ENCODE data around the gene PDZD2. TPM values are rescaled to one million over a fixed set of nuclear protein-coding genes. Genes with fewer than 3 reads are reported as not detected.
"Not testable (repeated sequence)": the region's sequence is repeated elsewhere in the genome, so short reads cannot be mapped to it uniquely, and the experiment has no call there.

Gene PDZD2
- total RNA-seq, 2 experiments from 2014 or later: 0.42 TPM; not detected in 1

DNA sequence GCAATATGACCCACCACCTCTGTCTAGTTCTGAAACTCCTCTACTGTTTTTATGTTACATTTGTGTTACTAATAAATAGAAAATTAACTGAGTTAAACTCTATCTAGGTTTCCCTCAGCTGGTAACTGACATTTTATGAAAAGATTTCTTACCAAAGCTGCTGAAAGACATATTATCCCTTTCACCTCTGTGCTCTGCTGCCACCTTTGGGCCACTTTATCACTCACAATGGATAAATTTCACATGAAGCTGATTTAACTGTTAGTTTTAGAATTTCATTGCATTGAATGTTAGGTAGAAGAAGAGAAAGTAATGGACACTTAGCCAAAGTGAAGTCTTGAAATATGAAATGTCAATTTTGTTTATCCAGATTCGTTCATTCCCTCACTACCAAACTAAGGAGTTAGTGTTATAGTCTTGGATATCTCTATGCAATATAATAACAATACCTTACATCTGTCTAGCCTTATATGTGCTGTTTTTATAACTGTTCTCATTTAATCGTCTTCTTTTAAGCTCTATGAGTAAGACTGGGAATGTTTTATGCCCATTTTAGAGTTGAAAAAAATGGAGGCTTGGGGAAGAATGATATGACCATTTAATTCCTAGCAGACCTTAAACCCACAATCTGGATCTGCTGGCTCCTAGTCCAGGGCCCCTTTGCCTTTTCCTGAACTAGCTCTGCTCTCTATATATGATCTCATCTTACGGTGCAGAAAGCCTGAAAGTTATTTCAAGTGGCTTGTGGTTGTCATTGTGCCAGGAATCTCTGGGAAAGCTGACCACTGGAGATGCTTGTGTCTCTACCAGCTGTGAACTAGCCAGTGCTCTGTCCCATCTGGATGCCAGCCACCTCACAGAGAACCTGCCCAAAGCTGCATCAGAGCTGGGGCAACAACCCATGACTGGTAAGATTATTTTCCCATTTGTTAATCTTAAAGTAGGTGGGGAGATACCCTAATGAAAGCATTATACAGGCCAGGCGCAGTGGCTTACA, 438.1 kb downstream of the PDZD2 start:
- peaks cover 2% of the 10 kb centered on the region for H3K4me1 Mint-ChIP-seq
- no peaks in the 10 kb centered on the region for H3K9me3 Mint-ChIP-seq
- H3K4me3 Mint-ChIP-seq: no peak overlapping the region
- DNase-seq: no peak
- H3K27me3 Mint-ChIP-seq: no peaks in the 10 kb centered on the region
- H3K27ac Mint-ChIP-seq: no peak overlapping the region
- no peaks in the 10 kb centered on the region for H3K36me3 Mint-ChIP-seq

GRCh38 chr5:32078855-32079254, 439.9 kb downstream of the PDZD2 start:
- not testable (repeated sequence) for H3K27ac Mint-ChIP-seq, H3K4me3 Mint-ChIP-seq, H3K9me3 Mint-ChIP-seq, DNase-seq, H3K4me1 Mint-ChIP-seq, H3K27me3 Mint-ChIP-seq, H3K36me3 Mint-ChIP-seq

DNA sequence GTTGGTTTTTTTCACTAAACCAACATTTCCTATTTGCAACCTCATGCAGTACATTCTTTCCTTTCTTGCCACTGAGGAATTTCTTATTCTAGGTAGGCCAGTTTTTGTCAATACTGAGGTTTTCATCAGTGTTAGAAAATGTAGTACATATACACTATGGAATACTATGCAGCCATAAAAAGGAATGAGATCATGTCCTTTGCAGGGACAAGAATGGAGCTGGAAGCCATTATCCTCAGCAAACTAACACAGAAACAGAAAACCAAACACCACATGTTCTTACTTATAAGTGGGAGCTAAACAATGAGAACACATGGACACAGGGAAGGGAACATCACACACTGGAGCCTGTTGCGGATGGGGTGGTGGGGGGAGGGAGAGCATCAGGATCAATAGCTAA, 441.6 kb downstream of the PDZD2 start:
- H3K27me3 Mint-ChIP-seq, H3K4me1 Mint-ChIP-seq, H3K4me3 Mint-ChIP-seq, H3K27ac Mint-ChIP-seq, H3K9me3 Mint-ChIP-seq, DNase-seq, H3K36me3 Mint-ChIP-seq: not testable (repeated sequence)

DNA sequence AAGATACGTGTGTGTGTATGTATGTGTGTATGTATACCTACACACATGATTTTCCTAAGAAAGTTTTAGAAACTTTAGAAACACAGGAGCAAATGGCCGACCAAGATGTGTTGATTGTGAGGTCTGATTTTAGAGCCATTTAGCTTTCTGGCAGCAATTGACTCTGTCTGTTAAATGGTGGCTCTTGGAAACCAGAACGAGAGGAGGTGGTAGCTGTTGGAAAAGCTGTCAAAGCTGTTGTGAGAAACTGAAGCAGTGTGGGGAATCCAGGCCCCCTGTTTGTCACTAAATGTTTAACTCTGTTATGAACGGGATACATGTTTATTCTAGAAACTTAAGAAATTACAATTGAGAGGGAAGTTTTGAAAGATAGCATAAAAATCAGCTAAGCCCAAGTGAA, 443.8 kb downstream of the PDZD2 start:
- H3K9me3 Mint-ChIP-seq: no peaks in the 10 kb centered on the region
- H3K27ac Mint-ChIP-seq: no peak overlapping the region
- no peak overlapping the region for H3K4me3 Mint-ChIP-seq
- no peak for DNase-seq
- H3K36me3 Mint-ChIP-seq: no peaks in the 10 kb centered on the region
- H3K27me3 Mint-ChIP-seq: no peaks in the 10 kb centered on the region
- peaks cover 4% of the 10 kb centered on the region for H3K4me1 Mint-ChIP-seq

- Mint-ChIP-seq H3K27ac (no peak overlapping the region), H3K4me1 (peaks cover 2% of the 10 kb centered on the region), H3K9me3 (no peaks in the 10 kb centered on the region), H3K36me3 (no peaks in the 10 kb centered on the region), H3K27me3 (no peaks in the 10 kb centered on the region), H3K4me3 (no peak overlapping the region)
- DNase-seq: no peak
Measured at GRCh38 chr5:32083981-32084430, 445.1 kb downstream of the PDZD2 start.

DNA sequence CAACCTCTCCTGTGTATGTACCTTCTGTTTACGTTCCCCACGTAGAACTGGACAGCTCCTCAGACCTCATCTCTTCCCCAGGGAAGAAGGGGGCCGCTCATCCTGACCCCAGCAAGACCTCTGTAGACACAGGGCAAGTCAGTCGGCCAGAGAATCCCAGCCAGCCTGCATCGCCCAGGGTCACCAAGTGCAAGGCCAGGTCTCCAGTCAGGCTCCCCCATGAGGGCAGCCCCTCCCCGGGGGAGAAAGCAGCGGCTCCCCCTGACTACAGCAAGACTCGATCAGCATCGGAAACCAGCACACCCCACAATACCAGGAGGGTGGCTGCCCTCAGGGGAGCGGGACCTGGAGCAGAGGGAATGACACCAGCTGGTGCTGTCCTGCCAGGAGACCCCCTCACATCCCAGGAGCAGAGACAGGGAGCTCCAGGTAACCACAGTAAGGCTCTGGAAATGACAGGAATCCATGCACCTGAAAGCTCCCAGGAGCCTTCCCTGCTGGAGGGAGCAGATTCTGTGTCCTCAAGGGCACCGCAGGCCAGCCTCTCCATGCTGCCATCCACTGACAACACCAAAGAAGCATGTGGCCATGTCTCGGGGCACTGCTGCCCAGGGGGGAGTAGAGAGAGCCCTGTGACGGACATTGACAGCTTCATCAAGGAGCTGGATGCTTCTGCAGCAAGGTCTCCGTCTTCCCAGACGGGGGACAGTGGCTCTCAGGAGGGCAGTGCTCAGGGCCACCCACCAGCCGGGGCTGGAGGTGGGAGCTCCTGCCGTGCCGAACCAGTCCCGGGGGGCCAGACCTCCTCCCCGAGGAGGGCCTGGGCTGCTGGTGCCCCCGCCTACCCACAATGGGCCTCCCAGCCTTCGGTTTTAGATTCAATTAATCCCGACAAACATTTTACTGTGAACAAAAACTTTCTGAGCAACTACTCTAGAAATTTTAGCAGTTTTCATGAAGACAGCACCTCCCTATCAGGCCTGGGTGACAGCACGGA, 448.5 kb downstream of the PDZD2 start:
- no peak overlapping the region for H3K27ac Mint-ChIP-seq
- no peak overlapping the region for H3K4me3 Mint-ChIP-seq
- H3K36me3 Mint-ChIP-seq: no peaks in the 10 kb centered on the region
- DNase-seq: no peak
- peaks cover 2% of the 10 kb centered on the region for H3K4me1 Mint-ChIP-seq
- no peaks in the 10 kb centered on the region for H3K9me3 Mint-ChIP-seq
- no peaks in the 10 kb centered on the region for H3K27me3 Mint-ChIP-seq

DNA sequence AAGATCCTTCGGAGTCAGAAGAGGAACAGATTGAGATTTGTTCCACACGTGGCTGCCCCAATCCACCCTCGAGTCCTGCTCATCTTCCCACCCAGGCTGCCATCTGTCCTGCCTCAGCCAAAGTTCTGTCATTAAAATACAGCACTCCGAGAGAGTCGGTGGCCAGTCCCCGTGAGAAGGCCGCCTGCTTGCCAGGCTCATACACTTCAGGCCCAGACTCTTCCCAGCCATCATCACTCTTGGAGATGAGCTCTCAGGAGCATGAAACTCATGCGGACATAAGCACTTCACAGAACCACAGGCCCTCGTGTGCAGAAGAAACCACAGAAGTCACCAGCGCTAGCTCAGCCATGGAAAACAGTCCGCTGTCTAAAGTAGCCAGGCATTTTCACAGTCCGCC, 449.3 kb downstream of the PDZD2 start:
- no peaks in the 10 kb centered on the region for H3K27me3 Mint-ChIP-seq
- no peak overlapping the region for H3K27ac Mint-ChIP-seq
- DNase-seq: no peak
- H3K36me3 Mint-ChIP-seq: no peaks in the 10 kb centered on the region
- no peak overlapping the region for H3K4me3 Mint-ChIP-seq
- H3K9me3 Mint-ChIP-seq: no peaks in the 10 kb centered on the region
- peaks cover 6% of the 10 kb centered on the region for H3K4me1 Mint-ChIP-seq

GRCh38 chr5:32089146-32090000, 450.4 kb downstream of the PDZD2 start:
- H3K9me3 Mint-ChIP-seq: no peaks in the 10 kb centered on the region
- no peaks in the 10 kb centered on the region for H3K27me3 Mint-ChIP-seq
- peaks cover 7% of the 10 kb centered on the region for H3K4me1 Mint-ChIP-seq
- H3K36me3 Mint-ChIP-seq: no peaks in the 10 kb centered on the region
- H3K4me3 Mint-ChIP-seq: no peak overlapping the region
- no peak for DNase-seq
- no peak overlapping the region for H3K27ac Mint-ChIP-seq

DNA sequence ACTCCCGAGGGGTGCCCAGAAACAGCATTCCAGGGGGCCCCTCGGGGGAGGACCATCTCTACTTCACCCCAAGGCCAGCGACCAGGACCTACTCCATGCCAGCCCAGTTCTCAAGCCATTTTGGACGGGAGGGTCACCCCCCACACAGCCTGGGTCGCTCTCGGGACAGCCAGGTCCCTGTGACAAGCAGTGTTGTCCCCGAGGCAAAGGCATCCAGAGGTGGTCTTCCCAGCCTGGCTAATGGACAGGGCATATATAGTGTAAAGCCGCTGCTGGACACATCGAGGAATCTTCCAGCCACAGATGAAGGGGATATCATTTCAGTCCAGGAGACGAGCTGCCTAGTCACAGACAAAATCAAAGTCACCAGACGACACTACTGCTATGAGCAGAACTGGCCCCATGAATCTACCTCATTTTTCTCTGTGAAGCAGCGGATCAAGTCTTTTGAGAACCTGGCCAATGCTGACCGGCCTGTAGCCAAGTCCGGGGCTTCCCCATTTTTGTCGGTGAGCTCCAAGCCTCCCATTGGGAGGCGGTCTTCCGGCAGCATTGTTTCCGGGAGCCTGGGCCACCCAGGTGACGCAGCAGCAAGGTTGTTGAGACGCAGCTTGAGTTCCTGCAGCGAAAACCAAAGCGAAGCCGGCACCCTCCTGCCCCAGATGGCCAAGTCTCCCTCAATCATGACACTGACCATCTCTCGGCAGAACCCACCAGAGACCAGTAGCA, 451.3 kb downstream of the PDZD2 start:
- no peak overlapping the region for H3K27ac Mint-ChIP-seq
- no peaks in the 10 kb centered on the region for H3K36me3 Mint-ChIP-seq
- no peaks in the 10 kb centered on the region for H3K27me3 Mint-ChIP-seq
- peaks cover 7% of the 10 kb centered on the region for H3K4me1 Mint-ChIP-seq
- no peak for DNase-seq
- no peak overlapping the region for H3K4me3 Mint-ChIP-seq
- no peaks in the 10 kb centered on the region for H3K9me3 Mint-ChIP-seq

DNA sequence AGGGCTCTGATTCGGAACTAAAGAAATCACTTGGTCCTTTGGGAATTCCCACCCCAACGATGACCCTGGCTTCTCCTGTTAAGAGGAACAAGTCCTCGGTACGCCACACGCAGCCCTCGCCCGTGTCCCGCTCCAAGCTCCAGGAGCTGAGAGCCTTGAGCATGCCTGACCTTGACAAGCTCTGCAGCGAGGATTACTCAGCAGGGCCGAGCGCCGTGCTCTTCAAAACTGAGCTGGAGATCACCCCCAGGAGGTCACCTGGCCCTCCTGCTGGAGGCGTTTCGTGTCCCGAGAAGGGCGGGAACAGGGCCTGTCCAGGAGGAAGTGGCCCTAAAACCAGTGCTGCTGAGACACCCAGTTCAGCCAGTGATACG, 451.8 kb downstream of the PDZD2 start:
- DNase-seq: no peak
- no peaks in the 10 kb centered on the region for H3K36me3 Mint-ChIP-seq
- no peaks in the 10 kb centered on the region for H3K9me3 Mint-ChIP-seq
- H3K27ac Mint-ChIP-seq: no peak overlapping the region
- no peaks in the 10 kb centered on the region for H3K27me3 Mint-ChIP-seq
- no peak overlapping the region for H3K4me3 Mint-ChIP-seq
- peaks cover 7% of the 10 kb centered on the region for H3K4me1 Mint-ChIP-seq

DNA sequence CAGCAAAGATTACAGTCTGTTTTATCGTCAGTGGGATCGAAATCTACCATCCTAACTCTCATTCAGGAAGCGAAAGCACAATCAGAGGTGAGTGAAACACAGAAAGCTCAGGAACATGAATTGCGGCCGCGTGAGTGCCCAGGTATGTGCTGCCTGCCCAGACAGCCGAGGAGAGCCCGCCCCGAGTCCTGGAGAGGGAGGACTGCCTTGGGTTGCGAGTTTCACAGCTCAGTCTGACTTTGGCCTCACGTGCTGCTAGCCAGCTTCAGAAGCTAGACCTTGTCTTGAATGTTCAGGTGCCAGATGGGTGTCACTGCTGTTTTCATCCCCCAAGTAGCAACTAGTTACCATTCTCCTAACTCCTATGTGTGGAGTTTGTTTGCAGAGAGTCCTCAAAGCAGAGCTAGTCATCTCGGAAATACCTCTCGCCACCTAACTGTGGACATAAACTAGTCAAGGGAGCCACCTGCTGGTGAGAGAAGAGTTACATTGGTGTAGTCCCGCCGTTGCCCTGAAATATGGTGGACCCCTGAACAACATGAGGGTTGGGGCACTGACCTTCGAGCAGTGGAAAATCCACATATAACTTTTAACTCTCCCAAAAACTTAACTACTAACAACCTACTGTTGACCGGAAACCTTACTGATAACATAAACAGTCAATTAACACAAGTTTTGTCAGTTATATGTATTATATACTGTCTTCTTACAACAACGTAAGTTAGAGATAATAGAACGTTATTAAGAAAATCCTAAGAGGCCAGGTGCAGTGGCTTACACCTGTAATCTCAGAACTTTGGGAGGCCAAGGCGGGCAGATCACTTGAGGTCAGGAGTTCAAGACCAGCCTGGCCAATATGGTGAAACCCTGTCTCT, 454.2 kb downstream of the PDZD2 start:
- H3K27me3 Mint-ChIP-seq: no peaks in the 10 kb centered on the region
- no peak overlapping the region for H3K4me3 Mint-ChIP-seq
- no peaks in the 10 kb centered on the region for H3K9me3 Mint-ChIP-seq
- H3K36me3 Mint-ChIP-seq: no peaks in the 10 kb centered on the region
- DNase-seq: peak; percentile 62
- H3K4me1 Mint-ChIP-seq: peaks cover 7% of the 10 kb centered on the region
- no peak overlapping the region for H3K27ac Mint-ChIP-seq

DNA sequence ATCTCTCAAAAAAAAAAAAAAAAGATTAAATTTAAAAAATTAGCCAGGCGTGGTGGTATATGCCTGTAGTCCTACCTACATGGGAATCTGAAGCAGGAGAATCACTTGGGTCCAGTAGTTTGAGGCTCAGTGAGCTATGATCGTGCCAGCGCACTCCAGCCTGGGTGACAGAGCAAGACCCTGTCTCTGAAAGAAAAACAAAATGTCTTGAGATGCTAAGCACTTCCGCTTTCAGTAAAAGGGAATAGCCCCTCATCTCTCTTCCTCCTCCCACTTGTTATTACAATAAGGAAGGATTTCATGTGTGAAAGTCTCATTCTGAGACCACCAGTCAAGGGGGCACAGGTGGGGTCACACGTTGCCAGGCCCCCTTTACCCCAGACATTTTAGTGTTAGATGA, 455.8 kb downstream of the PDZD2 start:
- DNase-seq: no peak
- peaks cover 7% of the 10 kb centered on the region for H3K4me1 Mint-ChIP-seq
- no peak overlapping the region for H3K27ac Mint-ChIP-seq
- H3K36me3 Mint-ChIP-seq: no peaks in the 10 kb centered on the region
- no peaks in the 10 kb centered on the region for H3K9me3 Mint-ChIP-seq
- no peaks in the 10 kb centered on the region for H3K27me3 Mint-ChIP-seq
- H3K4me3 Mint-ChIP-seq: no peak overlapping the region

DNA sequence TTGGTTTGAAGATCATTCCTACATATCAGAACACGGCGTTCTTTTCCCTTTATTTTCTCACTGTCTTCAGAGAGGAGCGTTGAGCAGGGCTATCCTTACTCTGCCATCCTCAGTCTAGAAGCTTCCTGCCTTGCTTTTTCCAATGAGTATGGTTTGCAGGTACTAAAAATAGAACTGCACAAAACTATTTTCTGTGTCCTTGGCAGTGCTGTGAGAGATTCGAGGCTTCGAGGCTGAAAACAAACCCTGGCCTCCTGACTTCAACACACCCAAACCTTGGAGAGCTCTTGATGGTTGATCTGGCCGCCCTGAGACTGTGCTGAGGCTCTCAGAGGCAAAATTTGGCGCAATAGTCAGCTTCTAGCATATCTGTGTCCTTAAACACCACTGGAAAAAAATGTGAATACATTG, 456.3 kb downstream of the PDZD2 start:
- Mint-ChIP-seq H3K27ac (no peak overlapping the region), H3K27me3 (no peaks in the 10 kb centered on the region), H3K4me3 (no peak overlapping the region), H3K4me1 (peaks cover 7% of the 10 kb centered on the region), H3K36me3 (no peaks in the 10 kb centered on the region), H3K9me3 (no peaks in the 10 kb centered on the region)
- no peak for DNase-seq
